ENCODE data around the gene KANSL2. TPM values are rescaled to one million over a fixed set of nuclear protein-coding genes. Genes with fewer than 3 reads are reported as not detected.

Gene KANSL2
- total RNA-seq, 1 donor from 2014 or later: 66.5 TPM

GRCh38 chr12:48618541-48618940 lies 63.5 kb downstream of the KANSL2 start:
- peaks cover 26% of the 10 kb centered on the region for H3K27me3 Mint-ChIP-seq
- H3K4me1 Mint-ChIP-seq: peaks cover 3% of the 10 kb centered on the region
- H3K9me3 Mint-ChIP-seq: peaks cover 6% of the 10 kb centered on the region
- H3K36me3 Mint-ChIP-seq (ENCODE audit: low read depth): no peaks in the 10 kb centered on the region
- DNase-seq: peak; percentile 93
- H3K27ac Mint-ChIP-seq: no peak overlapping the region
- no peak overlapping the region for H3K4me3 Mint-ChIP-seq
- intact Hi-C loops (cut with micrococcal nuclease): loop anchor here (1.0 to 10.0 kb wide), 3 partner anchors 77 to 901 kb away; partner anchors contain the start of gene CCDC184

GRCh38 chr12:48615681-48616080 lies 66.4 kb downstream of the KANSL2 start:
- H3K27me3 Mint-ChIP-seq: peaks cover 33% of the 10 kb centered on the region
- H3K27ac Mint-ChIP-seq: no peak overlapping the region
- intact Hi-C loops (cut with micrococcal nuclease): loop anchor here (5.0 to 10.0 kb wide), 2 partner anchors 431 to 898 kb away; partner anchors contain the start of gene CCDC184
- peaks cover 17% of the 10 kb centered on the region for H3K9me3 Mint-ChIP-seq
- no peak for DNase-seq
- H3K4me3 Mint-ChIP-seq: no peak overlapping the region
- H3K36me3 Mint-ChIP-seq (ENCODE audit: low read depth): peaks cover 2% of the 10 kb centered on the region
- H3K4me1 Mint-ChIP-seq: peaks cover 3% of the 10 kb centered on the region

- peaks cover 2% of the 10 kb centered on the region for H3K4me1 Mint-ChIP-seq
- intact Hi-C loops (cut with micrococcal nuclease): loop anchor here (10.0 kb wide), 1 partner anchor 429 kb away; the partner anchor contains the start of gene CCDC184
- peaks cover 21% of the 10 kb centered on the region for H3K9me3 Mint-ChIP-seq
- peaks cover 32% of the 10 kb centered on the region for H3K27me3 Mint-ChIP-seq
- no peak overlapping the region for H3K4me3 Mint-ChIP-seq
- no peak for DNase-seq
- no peak overlapping the region for H3K27ac Mint-ChIP-seq
- H3K36me3 Mint-ChIP-seq (ENCODE audit: low read depth): peaks cover 2% of the 10 kb centered on the region
Observed at GRCh38 chr12:48613321-48613720, 68.7 kb downstream of the KANSL2 start.

Other genes with a start within 250 kb of the KANSL2 start
- not detected in 2 replicates for gene ANP32D, start 209.7 kb downstream of the KANSL2 start, total RNA-seq
- not detected in 2 replicates for gene C12orf54, start 199.7 kb downstream of the KANSL2 start, total RNA-seq
- not detected in 2 replicates for gene OR8S1, start 156.6 kb downstream of the KANSL2 start, total RNA-seq
- gene LALBA, start 112.2 kb downstream of the KANSL2 start, total RNA-seq: not detected in 2 replicates
- 68.7 and 70.9 TPM in 2 replicates for gene CCNT1, start 34.5 kb upstream of the KANSL2 start, total RNA-seq
- gene ADCY6, start 106.9 kb upstream of the KANSL2 start, total RNA-seq: 0.14 and 0.73 TPM in 2 replicates
- gene CACNB3, start 136.3 kb upstream of the KANSL2 start, total RNA-seq: 9.9 and 11.2 TPM in 2 replicates
- 122 and 126 TPM in 2 replicates for gene DDX23, start 169.9 kb upstream of the KANSL2 start, total RNA-seq
- 4.4 and 5.7 TPM in 2 replicates for gene RND1, start 183.6 kb upstream of the KANSL2 start, total RNA-seq
- gene FKBP11, start 243.3 kb upstream of the KANSL2 start, total RNA-seq: 68.6 and 75.3 TPM in 2 replicates

All from activated CD4-positive, alpha-beta T cell treated with anti-CD3 and anti-CD28 coated beads, Interleukin-2, amount 10 ng/mL, durations not matched to agents 24 days and 14 days (primary cell).